Right cardiac atrium (tissue), 5 donors: ENCODE data around the gene FRMD3. TPM values are rescaled to one million over a fixed set of nuclear protein-coding genes. Genes with fewer than 3 reads are reported as not detected.

ENCODE experiments used
- ATAC-seq, 2 donors: fragments of 200-7000 bp; cut with Tn5 transposase; one replicate each; pipeline versions ENCODE4 v1.8.0 to v1.9.1; 2020; ENCODE audit warnings: moderate library complexity in 2 of 2, mild to moderate bottlenecking in 1 of 2
- DNase-seq, 3 donors: peaks; one replicate each; pipeline ENCODE4 v3.0.0-alpha.2; 2020
- H3K27ac ChIP-seq: one replicate; pipeline ENCODE4 v1.5.1; 2013; ENCODE audit warnings: mild to moderate bottlenecking, low read length, control low read depth, moderate library complexity
- H3K27me3 ChIP-seq: one replicate; pipeline ENCODE4 v1.6.1; 2013; ENCODE audit not compliant: control insufficient read depth, insufficient read depth
- H3K4me1 ChIP-seq: one replicate; pipeline ENCODE4 v1.6.1; 2013; ENCODE audit warnings: low read length; ENCODE audit not compliant: control insufficient read depth, insufficient read depth
- H3K4me3 ChIP-seq: one replicate; pipeline ENCODE4 v1.5.1; 2013; ENCODE audit warnings: low read length, control low read depth
- H3K9me3 ChIP-seq: one replicate; pipeline ENCODE4 v1.6.1; 2013; ENCODE audit warnings: low read length; ENCODE audit not compliant: control insufficient read depth
- WGBS: extraction: QIAGEN DNeasy Blood & Tissue Kit; methylation state at CpG from one replicate; pipeline ENCODE4 v1.1.7; 2013; 5-methylcytosine and 5-hydroxymethylcytosine counted together
- intact Hi-C, 4 donors: fragments of 100-400 bp; cut with DNase I; formaldehyde crosslinking; loops; one replicate each; pipeline versions ENCODE4 v1.11.0 to v1.14.0; 2022 to 2023
- polyA plus RNA-seq: library from polyadenylated mRNA; stranded (reverse); fragments of 200-250 nt; gene quantifications from one replicate; pipeline ENCODE4 v1.2.3, GENCODE V29; 2013
- total RNA-seq, 4 donors: library from RNA; stranded (reverse); fragmentation: NEBNext Ultra II Directional; extraction: Animal tissue kit (Norgen Biotek cat#: 25700); gene quantifications; one replicate each; pipeline ENCODE4 v1.2.1, GENCODE V29; 2021
- donor health status: healthy with polysubstance abuse.
- donor health status: DM: no; HTN: yes; CAD: no.
- donor health status: DM: no; HTN: no; CAD: no.
- donor health status: DM: no; HTN: yes; CAD: no; lungs with severe emphysema.
- donor health status: DM: yes; HTN: yes; CAD: no.

FRMD3 gene
- total and polyA plus RNA-seq, 5 donors, result 34.3 to 75.1 (median 65.7) TPM

DNA sequence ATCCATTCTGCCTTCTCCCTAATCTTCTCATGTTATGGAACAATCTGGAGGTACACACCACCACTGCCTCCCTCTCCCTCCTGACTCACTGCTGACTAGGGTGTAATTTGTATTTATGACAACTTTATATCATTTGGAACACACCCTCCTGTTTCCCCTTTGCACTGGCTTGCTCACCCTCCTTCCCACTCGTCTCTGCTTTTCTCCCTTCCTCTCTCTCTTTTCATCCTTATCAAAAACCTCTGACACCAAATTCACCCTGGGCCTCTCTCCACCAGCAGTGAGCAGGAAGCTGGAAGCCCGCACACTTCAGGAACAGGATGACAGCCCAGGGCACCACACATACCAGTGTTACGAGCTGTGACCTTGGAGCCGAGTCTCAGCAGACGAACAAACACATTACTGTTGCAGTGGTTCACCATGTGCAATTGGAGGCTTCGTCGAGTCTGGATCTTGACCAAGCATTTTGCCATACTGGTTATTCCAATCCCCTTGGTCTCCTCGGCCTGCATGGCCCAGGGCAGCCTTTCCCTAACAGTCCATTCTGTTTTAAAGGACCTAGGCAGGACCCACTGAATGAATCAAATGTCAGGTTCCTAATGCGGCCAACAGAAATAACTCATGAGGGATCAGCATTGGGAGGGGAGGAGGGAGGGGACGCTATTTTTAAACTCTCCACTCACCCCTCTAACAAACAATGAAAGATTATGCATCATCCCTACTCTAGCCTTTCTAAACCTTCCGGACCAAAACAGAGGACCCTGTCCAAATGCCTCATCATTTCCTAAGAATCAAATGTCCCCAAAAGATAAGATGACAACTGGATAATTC is 271.3 kb downstream of the FRMD3 start:
- ATAC-seq, result peak; percentile 90 to 93
- Histone ChIP-seq H3K27me3 (no peaks in the 10 kb centered on the region), H3K4me1 (peaks cover 5% of the 10 kb centered on the region), H3K4me3 (peak overlapping the region; percentile 51), H3K9me3 (no peaks in the 10 kb centered on the region), H3K27ac (peak overlapping the region; percentile 92)
- intact Hi-C loops, result no loop called here
- DNase-seq, result peak; percentile 41 to 78 (median 78)
- WGBS, result 31% methylated on average over 11 of the region's 11 CpGs

DNA sequence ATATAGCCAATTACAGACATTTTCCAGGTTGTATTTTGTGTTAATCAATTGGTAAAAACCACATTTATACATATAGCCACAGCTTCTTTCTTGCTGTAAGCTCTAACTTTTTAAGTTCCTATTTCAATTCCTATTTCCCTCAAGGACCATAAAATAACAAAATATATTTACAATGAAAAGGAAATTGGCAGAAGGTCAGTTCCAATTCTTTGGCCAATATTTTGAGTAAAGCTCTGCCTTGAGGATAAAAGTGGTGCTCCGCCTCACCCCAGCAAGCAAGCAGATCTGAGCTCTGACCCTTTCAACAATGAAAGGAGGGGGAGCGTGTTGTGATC is 271.9 kb downstream of the FRMD3 start:
- Histone ChIP-seq H3K9me3 (no peaks in the 10 kb centered on the region), H3K27ac (peak overlapping the region; percentile 92), H3K4me1 (peaks cover 5% of the 10 kb centered on the region), H3K4me3 (peak overlapping the region; percentile 51), H3K27me3 (no peaks in the 10 kb centered on the region)
- no peak for DNase-seq
- intact Hi-C loops, result no loop called here
- WGBS, result 47% methylated on average over 2 of the region's 2 CpGs
- no peak for ATAC-seq

DNA sequence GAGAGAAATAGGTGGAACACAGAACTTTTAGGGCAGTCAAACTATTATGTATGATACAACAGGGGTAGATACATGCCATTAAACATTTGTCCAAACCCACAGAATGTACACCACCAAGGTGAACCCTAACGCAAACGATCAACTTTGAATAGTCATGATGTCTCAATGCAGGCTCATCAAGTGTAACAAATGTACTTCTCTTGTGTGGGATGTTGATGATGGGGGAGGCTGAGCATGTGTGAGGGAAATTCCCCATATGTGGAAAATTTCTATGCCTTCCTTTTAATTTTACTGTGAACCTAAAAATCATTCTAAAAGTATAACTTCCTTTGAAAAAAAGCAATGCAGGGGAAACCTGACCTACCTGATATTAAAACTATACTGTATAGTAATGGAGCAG is 273.9 kb downstream of the FRMD3 start:
- Histone ChIP-seq H3K9me3 (no peaks in the 10 kb centered on the region), H3K4me1 (peaks cover 6% of the 10 kb centered on the region), H3K27ac (peak overlapping the region; percentile 23), H3K27me3 (no peaks in the 10 kb centered on the region), H3K4me3 (no peak overlapping the region)
- intact Hi-C loops, result no loop called here
- WGBS, result 67% methylated on average over 2 of the region's 2 CpGs
- ATAC-seq (no peak), DNase-seq (no peak)

DNA sequence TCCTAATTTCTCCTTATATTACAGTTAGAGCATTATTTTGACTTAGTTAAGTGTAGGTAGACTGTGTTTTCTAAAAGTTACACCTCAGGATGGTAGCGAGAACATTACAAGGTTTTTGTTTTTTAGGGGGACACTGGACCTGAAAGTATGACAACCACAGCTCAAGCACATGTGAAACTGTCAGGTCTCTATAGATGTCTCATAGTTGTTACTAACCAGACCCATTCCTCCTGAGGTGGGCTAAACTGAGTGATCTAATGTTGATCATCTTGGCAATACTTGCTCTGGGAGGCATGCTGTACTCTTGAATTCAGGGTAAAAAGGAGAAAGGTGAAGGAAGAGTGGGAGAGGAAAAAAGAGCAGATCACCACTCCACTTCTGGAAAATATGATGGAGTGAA is 278.6 kb downstream of the FRMD3 start:
- intact Hi-C loops, result no loop called here
- ATAC-seq (no peak), DNase-seq (no peak)
- Histone ChIP-seq H3K4me3 (no peak overlapping the region), H3K9me3 (no peaks in the 10 kb centered on the region), H3K27me3 (no peaks in the 10 kb centered on the region), H3K27ac (no peak overlapping the region), H3K4me1 (peaks cover 5% of the 10 kb centered on the region)
- WGBS, result 97% methylated on average over 1 of the region's 1 CpG

DNA sequence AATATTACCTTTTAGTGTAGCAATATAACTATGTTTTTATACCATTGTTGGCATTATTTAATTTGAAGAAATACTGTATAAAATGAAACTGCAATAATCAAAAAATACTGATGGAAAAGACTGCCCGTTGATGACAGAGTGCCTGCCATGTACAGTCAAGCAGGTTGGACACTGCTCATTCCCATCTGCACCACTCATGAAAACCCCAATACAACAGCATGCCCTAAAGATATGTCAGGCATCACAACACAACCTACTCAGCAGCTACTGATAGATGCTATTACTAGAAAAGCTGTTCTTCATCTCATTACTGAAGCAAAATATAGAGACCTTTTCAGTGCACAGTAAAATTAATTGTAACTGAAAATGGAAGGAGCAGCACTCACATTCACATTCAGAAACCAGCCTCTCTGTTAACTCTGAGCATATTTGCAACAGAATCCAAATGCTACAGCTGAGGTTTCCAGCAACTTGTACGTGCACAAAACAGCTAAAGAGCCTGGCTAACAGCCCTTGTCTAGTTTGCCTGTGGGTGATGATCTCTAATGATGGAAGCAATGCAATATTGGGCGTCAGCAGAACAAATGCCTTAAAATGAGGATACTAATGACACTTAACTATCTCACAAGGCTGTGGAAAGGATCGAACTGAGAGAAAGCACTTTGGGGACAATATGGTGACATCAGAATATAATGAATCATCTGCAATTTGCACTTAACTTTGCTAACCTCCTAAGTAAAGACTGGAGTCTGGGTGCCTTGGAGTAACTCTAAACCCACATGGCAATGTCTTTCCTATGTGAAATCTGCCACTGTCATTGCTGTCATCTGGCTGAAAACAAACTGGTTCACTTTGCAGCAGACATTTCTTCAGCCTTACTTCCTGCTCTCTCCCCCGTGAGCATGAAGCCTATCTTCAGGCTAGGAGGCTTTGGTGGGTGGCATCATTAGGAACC is 280.0 kb downstream of the FRMD3 start:
- Histone ChIP-seq H3K4me3 (no peak overlapping the region), H3K27me3 (no peaks in the 10 kb centered on the region), H3K9me3 (no peaks in the 10 kb centered on the region), H3K4me1 (peaks cover 5% of the 10 kb centered on the region), H3K27ac (peak overlapping the region; percentile 48)
- ATAC-seq (no peak), DNase-seq (no peak)
- WGBS, result 59% methylated on average over 5 of the region's 5 CpGs
- intact Hi-C loops, result no loop called here

DNA sequence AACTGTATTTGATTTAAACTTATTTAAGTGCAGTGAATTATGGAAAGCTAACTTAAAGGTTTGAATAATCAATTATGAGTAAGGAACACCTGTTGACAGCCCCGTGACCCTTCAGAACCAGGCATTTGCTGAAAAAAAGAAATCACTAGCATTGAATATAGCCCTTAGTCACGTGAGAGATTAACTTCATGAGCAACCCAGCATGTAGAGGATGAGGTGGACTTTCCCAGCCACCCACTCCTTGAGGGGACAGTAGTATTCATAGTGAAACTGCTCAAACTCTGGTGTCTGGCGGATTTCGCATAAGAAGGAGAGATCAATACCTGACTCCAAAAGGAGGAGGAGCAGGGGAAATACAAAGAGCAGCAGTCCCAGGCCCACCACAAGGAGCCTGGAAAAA is 290.5 kb downstream of the FRMD3 start:
- 81% methylated on average over 4 of the region's 4 CpGs for WGBS
- Histone ChIP-seq H3K4me3 (no peak overlapping the region), H3K27ac (no peak overlapping the region), H3K9me3 (no peaks in the 10 kb centered on the region), H3K4me1 (peaks cover 1% of the 10 kb centered on the region), H3K27me3 (no peaks in the 10 kb centered on the region)
- intact Hi-C loops, result no loop called here
- ATAC-seq (no peak), DNase-seq (no peak)

DNA sequence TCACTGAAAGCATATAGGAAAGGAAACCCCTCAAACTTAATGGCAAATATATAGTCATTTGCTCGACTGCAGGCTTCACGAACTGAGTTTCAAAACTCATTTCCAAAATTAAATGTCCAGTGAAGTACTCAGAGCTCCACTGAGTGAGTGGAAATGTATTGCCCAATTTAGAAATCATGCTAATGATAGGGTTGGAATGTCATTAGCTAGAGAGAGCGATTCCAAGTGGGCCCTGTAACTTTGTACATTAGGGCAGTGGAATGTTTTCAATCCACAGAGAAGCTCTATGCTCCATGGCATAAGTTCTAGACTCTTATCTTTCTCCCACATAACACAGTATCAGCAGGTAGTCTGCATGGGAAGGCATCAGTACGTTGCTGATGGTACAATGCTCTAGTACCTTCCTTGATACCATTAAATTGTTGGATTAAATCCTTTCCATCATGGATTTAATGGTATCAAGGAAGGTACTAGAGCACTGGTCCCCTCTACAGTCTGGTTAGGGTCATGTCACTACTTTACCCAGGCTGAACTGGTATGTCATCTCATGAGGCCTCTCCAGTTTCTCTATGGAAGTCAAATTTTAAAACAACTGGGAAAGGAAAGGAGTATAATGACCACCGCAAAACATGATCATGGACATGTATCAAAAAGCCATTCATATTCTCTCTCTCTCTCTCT is 292.1 kb downstream of the FRMD3 start:
- DNase-seq (no peak), ATAC-seq (peak; percentile 74 to 78)
- intact Hi-C loops, result no loop called here
- WGBS, result 68% methylated on average over 5 of the region's 5 CpGs
- H3K27ac ChIP-seq, result peak overlapping the region; percentile 79
- no peak overlapping the region for H3K4me3 ChIP-seq
- H3K27me3 ChIP-seq, result no peaks in the 10 kb centered on the region
- H3K4me1 ChIP-seq, result peaks cover 1% of the 10 kb centered on the region
- H3K9me3 ChIP-seq, result no peaks in the 10 kb centered on the region

DNA sequence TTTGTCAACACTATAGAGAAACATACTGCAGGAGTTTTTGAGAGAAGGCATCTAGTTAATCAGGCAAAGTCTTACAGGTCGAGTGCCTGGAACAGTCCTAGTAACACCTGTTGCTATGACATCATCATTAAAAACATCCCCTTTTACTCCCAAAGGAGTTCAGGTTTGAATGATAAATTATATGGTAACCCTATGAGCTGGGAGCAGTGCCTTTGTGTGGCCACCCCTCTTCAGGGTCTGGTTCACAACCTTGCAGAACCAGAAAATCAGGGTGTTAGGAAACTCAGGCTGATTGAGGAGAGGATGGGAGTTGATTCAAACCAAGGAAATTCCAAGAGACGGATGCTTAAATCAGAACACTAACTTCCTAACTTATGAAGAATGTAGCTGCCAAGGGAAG is 296.1 kb downstream of the FRMD3 start:
- 78% methylated on average over 2 of the region's 2 CpGs for WGBS
- H3K4me1 ChIP-seq, result peaks cover 1% of the 10 kb centered on the region
- no peak for ATAC-seq
- no peak overlapping the region for H3K4me3 ChIP-seq
- no peaks in the 10 kb centered on the region for H3K27me3 ChIP-seq
- H3K27ac ChIP-seq, result no peak overlapping the region
- DNase-seq, result no peak
- H3K9me3 ChIP-seq, result no peaks in the 10 kb centered on the region
- intact Hi-C loops, result no loop called here

DNA sequence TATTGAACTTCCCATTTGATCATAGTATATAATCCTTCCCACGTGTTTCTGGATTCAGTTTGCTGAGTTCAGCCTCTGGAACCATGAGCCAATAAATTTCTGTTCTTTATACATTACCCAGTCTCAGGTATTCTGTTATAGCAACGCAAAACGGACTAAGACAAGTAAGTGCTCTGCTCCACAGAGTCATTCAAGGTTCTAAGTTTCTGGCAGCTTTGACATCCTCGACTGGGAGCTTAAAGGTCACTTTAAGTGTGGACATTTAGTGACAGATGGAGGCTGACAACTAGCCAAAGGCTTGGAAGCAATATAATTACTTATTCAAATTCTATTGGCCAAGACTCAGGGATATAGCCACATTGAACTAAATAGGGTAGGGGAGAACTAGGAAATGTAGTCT is 297.5 kb downstream of the FRMD3 start:
- Histone ChIP-seq H3K4me1 (no peaks in the 10 kb centered on the region), H3K27me3 (no peaks in the 10 kb centered on the region), H3K27ac (no peak overlapping the region), H3K4me3 (no peak overlapping the region), H3K9me3 (no peaks in the 10 kb centered on the region)
- intact Hi-C loops, result no loop called here
- no peak for ATAC-seq
- no peak for DNase-seq
- WGBS, result 75% methylated on average over 4 of the region's 4 CpGs

DNA sequence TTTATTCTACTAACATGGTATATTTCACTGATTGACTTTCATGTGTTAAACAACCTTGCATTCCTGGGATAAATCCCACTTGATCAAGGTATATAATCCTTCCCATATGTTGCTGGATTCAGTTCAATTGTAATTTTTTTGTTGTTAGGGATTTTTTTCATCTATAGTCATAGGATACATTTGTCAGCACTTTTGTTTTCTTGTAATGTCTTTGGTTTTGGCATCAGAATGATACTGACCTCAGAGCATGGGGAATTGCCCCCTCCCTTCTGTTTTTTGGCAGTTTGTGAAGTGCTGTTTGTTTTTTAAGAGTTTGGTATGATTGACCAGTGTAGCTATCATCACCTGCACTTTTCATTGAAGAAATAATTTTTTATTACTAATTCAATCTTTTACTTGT is 298.5 kb downstream of the FRMD3 start:
- ATAC-seq, result no peak
- no peaks in the 10 kb centered on the region for H3K9me3 ChIP-seq
- no peaks in the 10 kb centered on the region for H3K4me1 ChIP-seq
- no peaks in the 10 kb centered on the region for H3K27me3 ChIP-seq
- no peak for DNase-seq
- H3K4me3 ChIP-seq, result no peak overlapping the region
- intact Hi-C loops, result no loop called here
- H3K27ac ChIP-seq, result no peak overlapping the region
